NCI-H774 (cell line): Measurements from ENCODE around the gene CEP104.

Experiments used
- DNase-seq: peaks from one replicate; lab custom pipeline; 2025; lab: John Stamatoyannopoulos, UW

Gene CEP104

DNA sequence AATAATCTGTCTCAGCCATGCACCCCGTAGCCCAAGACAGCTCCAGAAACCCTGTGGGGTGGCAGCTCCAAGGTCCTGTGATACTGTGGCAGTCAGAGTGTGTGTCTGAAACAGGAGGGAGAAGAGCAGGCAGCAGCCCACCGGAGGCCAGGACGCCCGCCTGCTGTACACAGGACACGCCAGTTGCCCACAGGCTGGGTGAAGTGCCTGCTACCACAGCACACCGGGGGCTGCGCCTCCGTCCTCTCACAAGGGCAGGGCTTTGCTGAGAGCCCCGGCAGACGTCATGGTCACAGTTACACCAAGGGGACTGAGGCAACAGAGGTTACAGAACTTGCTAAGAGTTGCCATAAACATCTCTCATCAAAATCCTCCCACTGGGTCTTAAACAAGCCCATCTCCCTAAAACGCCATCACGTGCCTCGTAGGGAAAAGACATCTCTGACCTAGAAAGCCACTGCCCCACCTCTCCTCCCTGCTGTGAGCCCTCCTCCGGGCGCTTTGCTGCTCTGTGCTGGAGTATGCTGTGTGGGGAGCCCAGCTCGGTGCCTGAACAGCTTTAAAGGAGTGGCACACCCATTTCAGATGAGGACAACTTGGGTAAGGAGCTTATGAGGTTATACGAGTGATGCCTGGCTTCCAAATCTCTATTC is 37.7 kb upstream of the CEP104 start:
- DNase-seq = no peak

DNA sequence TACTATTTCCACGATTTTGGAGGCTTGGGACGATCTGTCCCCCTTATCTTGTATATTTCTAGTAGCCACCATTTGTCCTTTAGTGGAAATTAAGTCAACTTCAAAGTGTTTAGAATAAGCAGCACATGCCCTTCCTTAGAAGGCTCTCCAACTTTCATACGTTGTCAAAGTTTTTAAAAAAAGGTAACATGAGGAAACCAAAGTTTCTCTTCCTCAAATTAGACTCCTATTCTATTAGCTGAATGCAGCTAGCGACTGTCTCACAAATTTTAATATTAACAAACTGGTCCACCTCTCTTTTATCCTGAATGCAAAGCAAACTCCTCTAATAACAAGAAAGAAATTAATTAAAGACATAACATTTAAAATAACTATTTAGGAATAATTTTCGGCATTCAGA is 36.2 kb upstream of the CEP104 start:
- no peak for DNase-seq

DNA sequence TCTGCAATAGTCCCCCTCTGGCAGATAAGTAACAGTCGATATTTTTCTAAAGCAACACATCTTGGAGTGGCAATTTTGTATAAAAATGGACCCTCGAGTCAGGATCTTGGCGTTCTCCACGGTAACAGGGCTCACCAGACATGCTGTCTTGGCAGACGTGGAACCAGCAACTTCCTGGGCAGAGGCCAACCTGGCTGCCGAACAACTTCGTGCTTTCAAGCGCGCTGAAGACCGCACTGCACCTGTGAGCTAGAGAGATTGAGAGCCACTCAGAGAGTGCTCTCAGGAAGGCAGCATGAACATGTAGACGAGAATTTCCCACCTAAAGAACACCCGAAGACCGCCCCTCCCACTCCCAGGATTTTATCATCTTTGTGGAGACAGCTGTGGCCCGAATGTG is 35.7 kb upstream of the CEP104 start:
- DNase-seq = no peak

DNA sequence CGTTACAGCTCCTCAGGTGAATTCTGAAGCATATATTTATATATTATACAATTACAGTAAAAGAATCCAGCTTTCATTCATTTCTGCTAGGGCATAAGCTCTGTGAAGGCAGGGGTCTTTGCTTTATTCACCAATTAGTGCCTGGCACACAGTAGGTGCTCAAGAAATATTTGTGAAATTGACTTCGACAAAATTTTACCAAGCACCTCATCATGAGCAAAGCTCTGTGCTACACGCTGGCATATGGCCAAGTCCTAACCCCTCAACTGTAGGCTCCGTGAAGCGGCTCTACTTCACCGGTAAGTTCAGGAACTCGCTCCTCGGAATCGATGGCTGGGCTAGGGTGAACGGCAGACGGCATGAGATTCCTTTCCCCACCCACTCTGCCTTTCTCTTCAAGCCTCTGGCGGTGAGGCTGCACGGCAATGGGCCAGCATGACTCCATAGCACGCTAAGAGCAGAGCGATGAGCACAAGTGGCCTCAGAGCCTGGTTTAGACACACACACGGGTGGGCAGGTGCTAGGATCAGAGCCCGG is 34.4 kb upstream of the CEP104 start:
- no peak for DNase-seq

DNA sequence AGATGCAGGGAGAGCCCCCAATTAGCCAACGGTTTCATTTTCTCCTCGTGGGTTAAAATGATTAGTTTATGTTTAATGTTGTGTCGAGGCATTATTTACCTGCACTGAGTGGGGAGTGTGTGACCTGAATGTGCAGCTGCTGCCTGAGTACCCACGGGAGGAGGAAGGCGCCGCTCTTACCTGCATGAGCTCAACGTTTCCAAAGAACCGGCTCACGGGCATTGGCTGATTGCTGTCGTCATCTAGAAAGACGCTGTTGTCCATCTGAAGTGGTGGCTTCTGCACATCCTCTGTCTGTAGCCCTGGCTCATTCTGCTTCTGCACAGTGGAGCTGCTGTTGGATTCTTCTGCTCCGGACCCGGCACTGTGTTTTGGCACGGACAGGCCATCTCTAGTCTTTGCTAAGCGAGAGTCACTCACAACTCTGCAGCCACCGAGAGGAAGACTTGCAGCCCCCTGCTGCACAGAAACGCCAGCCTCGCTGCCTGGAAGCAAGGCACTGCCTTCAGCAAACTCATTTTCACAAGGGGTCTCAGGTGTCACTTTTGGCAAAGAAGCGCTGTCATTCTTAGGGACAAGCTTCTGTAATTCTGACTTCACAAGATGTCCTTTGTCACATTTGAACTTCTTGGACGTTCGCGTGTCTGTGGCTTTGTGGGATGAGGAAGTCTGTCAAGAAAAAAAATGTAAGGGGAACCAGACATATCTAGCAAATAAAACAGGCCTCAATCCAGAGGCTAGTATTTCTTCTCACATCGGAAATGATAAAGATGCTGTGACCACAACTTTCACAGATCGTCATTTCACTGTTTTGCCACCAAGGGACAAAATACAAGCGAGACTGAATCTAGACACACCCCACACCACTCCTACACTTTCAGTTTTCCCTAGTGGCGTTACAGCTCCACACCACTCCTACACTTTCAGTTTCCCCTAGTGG is 33.6 kb upstream of the CEP104 start:
- no peak for DNase-seq

DNA sequence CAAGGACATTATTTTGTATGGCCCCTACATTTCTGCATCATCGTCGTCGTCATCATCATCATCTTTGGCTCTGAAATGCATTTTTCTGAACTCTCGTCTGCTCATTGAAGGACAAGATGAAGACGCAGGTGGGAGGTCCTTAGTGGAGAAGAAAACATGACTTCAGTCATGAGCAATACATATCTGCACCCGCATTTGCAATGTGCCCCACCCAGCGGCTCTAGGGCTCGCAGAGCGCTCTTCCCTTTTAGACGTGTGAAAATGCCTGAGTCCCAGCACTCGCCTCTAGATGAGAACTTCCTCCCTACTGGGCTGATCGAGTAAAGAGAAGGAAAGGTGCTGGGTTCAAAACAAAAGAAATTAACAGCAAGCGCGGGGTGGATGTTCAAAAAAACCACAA is 32.9 kb upstream of the CEP104 start:
- DNase-seq = no peak

DNA sequence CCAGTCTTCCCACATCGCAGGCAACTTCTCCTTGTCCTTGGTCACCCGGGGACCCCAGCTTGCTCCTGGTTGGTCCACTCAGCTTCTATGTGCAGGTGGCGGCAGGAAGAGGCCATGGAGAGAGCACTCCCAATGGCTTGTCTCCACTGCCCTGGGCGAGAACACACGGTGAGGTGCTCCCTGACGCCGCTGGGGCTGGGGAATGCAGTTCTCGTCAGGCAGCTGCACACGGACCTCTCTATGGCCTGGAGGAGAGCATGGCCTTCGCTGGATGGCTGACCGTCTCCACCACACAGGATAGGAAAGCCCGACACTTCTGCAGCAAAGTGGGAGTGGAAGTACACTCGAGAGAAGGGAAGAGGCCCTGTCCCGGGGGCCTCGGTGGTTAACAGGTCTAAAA is 31.3 kb upstream of the CEP104 start:
- DNase-seq = no peak

DNA sequence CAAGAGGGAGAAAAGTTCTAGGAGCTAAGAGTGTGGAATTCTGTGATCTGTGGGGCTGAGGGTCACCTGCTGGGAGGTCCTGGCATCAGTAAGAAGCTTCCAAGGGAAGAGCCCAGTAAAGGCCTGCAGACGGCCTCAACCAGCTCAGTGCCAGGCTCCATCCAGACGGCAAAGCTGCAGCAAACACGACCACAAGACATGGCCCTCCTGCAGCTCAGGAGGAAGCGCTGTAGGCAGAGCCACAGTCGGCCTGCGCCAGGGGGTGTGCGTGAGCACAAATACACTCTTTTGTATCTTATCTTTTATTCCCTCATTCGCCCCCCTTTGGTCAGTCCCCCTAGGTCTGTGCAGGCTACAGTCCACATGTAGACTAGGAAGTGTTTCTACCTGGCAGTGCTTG is 29.7 kb upstream of the CEP104 start:
- no peak for DNase-seq

DNA sequence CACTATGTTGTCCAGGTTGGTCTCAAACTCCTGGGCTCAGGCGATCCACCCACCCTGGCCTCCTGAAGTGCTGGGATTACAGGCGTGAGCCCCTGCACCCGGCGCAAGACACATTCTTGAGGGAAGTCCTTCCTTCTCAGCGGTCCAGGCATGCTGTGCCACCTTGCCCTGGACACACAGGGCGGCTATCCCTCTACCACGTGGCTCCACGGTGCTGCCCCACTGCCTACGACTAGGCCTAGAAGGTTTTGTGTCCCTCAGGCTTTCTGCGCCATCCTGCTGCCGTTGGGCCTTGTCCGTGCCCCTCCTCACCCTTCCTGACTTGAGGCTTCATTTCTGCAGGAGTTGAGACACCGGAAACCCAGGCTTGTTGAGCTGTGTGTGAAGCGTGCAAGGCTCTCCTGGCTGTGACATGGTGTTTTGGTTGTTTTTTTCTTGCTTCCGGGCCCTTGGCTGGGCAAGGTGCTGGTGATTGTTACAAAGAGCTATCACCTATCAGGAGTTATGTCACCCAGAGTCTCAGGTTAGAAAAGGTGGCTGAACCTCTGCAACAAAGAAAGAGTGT is 29.2 kb upstream of the CEP104 start:
- DNase-seq = no peak

DNA sequence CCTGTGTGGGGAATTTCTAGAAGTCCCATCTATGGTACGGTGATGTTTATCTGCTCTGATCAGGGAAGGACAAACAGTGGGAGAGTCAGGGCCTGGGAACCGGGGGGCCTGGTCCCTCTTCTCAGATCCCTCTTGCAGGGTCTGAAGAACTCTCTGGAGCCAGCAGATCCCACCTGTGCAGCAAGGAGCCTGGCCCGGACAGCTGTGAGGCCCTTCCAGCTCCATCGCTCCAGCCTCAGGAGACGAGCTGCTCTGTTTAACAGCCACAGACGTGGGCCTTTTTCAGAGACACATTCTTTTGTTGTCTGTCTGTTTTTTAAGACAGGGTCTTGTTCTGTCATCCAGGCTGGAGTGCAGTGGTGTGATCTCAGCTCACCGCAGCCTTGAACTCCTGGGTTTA is 28.6 kb upstream of the CEP104 start:
- DNase-seq = no peak

DNA sequence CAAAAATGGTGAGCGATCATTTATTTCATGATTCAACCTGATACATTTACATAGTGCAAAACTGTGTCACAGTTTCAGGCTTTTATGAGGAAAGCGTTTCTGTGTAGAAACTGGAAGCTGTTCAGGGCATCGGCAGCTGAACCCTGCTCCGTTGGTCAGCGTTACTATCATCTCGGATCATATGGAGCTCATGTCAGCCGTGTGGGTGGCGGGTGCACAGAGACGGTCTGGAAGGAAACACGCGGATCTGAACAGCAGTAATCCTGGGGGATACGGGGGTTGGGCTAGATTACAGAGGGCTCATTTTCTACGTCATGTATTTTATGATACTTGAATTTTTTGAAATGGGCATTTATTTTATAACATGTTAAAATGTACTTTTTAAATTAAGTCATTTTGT is 28.0 kb upstream of the CEP104 start:
- no peak for DNase-seq

DNA sequence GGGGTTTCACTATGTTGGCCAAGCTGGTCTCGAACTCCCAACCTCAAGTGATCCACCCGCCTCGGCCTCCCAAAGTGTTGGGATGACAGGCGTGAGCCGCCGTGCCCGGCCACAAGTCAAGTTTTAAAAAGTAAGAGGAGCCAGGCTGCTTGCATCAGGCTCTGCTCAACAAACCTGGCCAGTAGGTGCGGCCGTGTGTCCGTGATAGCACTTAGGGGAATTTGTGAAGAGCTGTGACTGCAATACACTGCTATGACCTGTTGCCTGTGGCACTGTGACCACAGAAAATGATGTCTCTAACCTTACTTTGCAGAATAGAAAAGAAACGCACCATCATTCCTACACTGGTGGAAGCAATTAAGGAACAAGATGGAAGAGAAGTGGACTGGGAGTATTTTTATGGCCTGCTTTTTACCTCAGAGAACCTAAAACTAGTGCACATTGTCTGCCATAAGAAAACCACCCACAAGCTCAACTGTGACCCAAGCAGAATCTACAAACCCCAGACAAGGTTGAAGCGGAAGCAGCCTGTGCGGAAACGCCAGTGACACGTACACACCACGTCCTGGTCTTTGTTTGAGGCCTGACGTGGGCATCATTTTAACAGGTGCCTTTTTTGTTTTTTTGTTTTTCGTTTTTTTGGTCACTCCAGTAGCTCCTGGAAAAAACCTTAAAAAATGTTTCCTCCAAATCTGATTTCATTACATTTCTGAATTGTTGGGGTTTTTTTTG is 26.3 kb upstream of the CEP104 start:
- no peak for DNase-seq

DNA sequence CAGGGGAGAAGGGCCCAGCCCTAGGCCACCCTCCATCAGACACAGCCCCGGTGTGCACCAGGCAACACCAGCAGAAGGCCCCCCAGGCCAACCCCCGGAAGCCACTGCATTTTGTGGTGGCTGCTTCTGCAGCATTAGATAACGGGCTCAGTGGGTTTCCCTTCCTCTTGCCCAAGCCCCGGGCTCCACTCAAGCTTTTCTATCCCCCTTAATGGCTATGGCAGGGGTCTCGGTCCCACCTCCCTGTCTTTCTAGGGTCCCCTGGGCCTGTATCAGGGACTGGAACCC is 24.1 kb upstream of the CEP104 start:
- no peak for DNase-seq

DNA sequence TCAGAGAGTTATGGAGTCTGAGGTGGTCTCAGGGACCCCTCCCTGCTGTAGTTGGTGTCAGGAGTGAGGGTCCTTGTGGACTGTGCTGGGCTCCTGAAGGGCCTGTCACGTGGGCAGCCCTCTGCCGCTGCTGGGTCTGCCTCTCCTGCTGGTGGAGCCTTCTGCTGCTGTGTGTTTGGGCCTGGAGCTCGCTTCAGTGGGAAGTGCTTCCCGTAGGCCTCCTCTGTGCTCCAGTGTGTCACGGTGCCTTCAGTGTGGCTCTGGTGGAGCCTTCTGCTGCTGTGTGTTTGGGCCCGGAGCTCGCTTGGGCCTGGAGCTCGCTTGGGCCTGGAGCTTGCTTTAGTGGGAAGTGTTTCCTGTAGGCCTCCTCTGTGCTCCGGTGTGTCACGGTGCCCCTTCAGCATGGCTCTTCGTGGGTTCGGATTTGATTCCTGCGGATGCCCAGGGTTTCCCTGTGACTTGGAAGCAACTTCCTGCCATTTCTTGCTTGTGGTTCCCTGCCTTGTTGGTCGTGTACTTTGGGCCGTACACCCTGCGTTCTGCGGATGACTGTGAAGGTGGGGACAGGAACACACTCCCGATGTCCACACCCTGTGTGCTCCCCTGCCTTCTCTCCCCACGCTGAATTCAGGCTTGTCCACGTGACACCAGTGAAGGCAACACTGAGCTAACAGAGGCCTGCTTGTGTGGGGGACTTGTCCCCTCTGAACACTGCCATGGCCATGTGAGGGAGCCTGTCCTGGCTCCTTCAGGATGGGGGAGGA is 23.6 kb upstream of the CEP104 start:
- DNase-seq = no peak

DNA sequence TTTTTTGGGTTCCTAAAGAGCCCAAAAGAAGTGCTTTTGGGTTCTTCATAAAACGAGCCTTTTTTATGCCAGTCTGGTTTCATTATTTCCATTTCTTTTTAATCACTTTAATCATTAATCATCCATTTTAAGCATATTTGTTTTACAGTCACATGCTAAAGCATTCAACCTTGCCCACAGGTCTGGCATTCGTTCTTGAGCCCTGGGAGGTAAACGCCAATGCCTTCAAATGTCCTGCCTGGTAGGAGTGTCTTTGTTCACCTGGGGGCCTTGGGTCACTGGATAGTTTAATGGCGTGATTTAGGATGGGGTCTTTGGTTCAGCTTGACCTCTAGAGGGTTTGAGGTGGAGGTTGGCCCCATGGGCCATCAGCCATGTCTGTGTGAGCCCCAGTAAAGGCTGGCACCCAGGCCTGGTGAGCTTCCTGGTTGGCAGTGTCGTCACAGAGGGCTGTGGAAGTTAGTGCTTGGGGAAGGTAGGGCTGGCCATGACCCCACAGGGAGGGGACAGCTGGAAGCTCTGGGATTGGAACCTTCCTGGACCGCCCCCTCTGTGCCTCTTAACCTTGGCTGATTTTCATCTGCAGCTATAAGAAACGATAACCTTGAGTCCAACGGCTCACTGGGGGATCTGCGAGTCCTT is 22.9 kb upstream of the CEP104 start:
- DNase-seq = no peak

DNA sequence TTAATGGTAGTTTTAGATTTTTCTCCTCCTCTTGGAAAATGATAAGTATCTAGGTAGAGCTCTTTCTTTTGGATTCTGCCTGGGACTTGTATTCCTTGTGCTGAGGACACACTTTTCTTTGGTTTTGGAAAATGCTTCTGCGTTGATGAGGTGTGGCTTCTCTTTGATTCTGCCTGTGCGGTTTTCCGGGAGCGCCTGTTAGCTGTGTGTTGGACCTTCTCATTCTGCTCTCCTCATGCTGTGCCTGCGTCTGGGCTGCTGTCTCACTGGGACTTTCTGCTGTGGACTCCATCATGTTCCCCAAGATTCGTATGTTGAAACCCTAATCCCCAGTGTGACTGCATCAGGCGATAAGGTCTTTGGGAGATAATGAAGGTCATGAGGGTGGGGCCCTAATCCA is 22.1 kb upstream of the CEP104 start:
- DNase-seq = no peak

DNA sequence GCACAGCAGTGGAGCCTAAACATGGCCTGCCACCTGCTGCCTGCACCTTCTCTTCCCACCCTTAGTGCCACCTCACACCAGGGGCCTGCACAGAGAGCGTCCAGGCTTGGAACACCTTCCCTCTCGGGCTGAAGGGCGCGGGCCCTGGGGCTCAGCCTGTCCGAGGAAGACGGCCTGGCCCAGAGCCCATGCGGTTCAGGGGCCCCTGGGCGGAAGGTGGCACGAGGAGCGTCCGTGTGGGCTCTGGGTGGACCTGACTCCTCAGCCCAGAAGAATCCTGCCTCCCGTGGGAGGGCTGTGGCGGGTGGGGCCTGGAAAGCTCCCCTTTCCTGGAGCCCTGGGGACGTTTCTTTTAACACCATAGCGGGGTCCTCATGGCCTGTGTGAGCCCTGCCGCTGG is 19.7 kb upstream of the CEP104 start:
- no peak for DNase-seq

DNA sequence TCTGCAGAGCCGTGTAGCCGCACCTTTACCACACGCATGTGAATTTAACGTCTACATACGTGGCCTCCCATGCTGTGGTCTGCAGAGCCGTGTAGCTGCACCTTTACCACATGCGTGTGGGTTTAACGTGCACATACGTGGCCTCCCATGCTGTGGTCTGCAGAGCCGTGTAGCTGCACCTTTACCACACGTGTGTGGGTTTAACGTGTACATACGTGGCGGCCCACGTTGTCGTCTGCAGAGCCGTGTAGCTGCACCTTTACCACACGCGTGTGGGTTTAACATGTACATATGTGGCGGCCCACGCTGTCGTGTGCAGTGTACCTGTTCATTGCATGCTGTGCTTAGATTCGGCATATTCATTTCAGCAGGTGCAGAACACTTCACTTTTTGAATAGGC is 17.7 kb upstream of the CEP104 start:
- DNase-seq = no peak

DNA sequence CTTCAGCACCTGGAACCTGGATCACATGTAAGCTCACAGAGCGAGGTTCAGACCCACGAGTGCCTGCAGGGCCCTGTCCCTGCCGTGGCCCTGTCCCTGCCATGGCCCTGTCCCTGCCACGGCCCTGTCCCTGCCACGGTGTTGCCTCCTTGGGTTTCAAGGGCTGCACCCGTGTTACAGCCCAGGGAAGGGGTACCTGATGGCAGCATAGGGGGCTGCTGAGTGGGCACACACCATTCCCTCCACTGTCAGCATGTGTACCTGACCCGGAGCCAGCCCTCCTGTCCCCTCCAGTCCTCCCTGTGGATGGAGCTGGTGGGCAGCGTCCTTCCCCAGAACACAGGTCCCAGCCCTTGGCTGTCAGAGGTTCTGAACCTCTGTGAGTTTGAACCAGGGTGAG is 15.5 kb upstream of the CEP104 start:
- DNase-seq = no peak

DNA sequence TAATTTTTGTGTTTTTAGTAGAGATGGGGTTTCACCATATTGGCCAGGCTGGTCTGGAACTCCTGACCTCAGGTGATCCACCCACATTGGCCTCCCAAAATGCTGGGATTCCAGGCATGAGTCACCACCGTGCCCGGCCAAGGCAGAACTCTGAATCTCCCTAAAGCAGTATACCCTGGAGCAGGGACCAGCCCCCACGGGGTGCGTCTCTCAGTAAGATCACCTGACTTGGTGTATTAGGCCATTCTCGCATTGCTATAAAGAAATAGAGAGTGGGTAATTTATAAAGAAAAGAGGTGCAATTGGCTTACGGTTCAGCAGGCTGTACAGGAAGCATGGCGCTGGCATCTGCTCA is 14.4 kb upstream of the CEP104 start:
- DNase-seq = no peak

DNA sequence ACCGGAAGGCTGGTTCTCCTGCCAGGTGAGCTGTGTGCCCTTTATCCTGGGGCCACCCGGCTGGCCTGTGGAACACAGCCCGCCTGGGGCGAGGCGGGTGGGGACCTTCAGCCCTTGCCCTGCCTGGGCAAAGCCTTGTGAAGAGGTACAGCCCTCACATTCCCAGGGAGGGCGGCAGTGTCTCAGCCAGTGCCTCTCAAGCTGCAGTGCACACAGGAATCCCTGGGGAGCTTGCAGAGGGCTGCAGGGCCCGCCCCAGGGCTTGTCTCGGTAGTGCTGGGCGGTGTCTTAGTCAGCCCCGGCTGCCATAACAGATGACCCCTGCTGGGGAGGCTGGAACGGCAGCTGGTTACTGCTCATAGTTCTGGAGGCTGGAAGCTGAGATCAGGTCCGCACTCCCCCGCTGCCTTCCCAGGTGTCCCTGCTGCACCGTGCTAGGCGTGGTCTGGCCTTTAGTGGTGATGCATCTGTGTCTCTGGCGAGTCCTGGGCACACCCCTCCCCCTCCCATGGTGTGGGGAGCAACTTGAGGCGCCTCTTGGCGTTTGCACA is 12.8 kb upstream of the CEP104 start:
- DNase-seq = no peak
